GM18498 (cell line): ENCODE results near the gene STK32B.
"Not testable (repeated sequence)": the region's sequence is repeated elsewhere in the genome, so short reads cannot be mapped to it uniquely, and the experiment has no call there.

ENCODE experiments used
- ATAC-seq: cut with Tn5 transposase; IDR thresholded peaks from one replicate; pipeline ENCODE4 v1.9.1; 2021; ENCODE audit warnings: mild to moderate bottlenecking, moderate library complexity; ENCODE audit not compliant: unreplicated experiment

The STK32B gene

GRCh38 chr4:5203309-5203992, 152.2 kb downstream of the STK32B start:
- no peak for ATAC-seq

- ATAC-seq, result no peak
These were observed 152.7 kb downstream of the STK32B start for GRCh38 chr4:5203993-5204310.

- ATAC-seq, result no peak
These were observed 153.5 kb downstream of the STK32B start for GRCh38 chr4:5204781-5205180.

GRCh38 chr4:5206016-5206790, 154.9 kb downstream of the STK32B start:
- ATAC-seq, result no peak

GRCh38 chr4:5209862-5210261, 158.6 kb downstream of the STK32B start:
- no peak for ATAC-seq

- no peak for ATAC-seq
These were observed 160.1 kb downstream of the STK32B start for GRCh38 chr4:5211282-5211839.

GRCh38 chr4:5212255-5213013, 161.2 kb downstream of the STK32B start:
- ATAC-seq, result no peak

GRCh38 chr4:5213087-5213595, 161.9 kb downstream of the STK32B start:
- ATAC-seq, result no peak

- no peak for ATAC-seq
These were observed 164.0 kb downstream of the STK32B start for GRCh38 chr4:5215321-5215720.

- ATAC-seq, result no peak
These were observed 166.1 kb downstream of the STK32B start for GRCh38 chr4:5217421-5217820.

GRCh38 chr4:5218376-5219069, 167.2 kb downstream of the STK32B start:
- ATAC-seq, result no peak

GRCh38 chr4:5220028-5220427, 168.7 kb downstream of the STK32B start:
- ATAC-seq, result no peak

- ATAC-seq, result no peak
These were observed 170.8 kb downstream of the STK32B start for GRCh38 chr4:5222047-5222446.

GRCh38 chr4:5222951-5223350, 171.7 kb downstream of the STK32B start:
- ATAC-seq, result no peak

- no peak for ATAC-seq
These were observed 173.1 kb downstream of the STK32B start for GRCh38 chr4:5224340-5224739.

GRCh38 chr4:5232549-5232948, 181.3 kb downstream of the STK32B start:
- no peak for ATAC-seq

- ATAC-seq, result no peak
These were observed 185.9 kb downstream of the STK32B start for GRCh38 chr4:5237086-5237660.

GRCh38 chr4:5238173-5238572, 186.9 kb downstream of the STK32B start:
- ATAC-seq, result no peak

- not testable (repeated sequence) for ATAC-seq
These were observed 195.8 kb downstream of the STK32B start for GRCh38 chr4:5247061-5247460.

GRCh38 chr4:5247735-5248134, 196.5 kb downstream of the STK32B start:
- ATAC-seq, result no peak
